NK-92 treated with Interleukin-12 subunit alpha and Interleukin-12 subunit beta, amount 100 ng/mL, for 24 hours (cell line): ENCODE data around the gene RTCA.
"Not testable (repeated sequence)": the region's sequence is repeated elsewhere in the genome, so short reads cannot be mapped to it uniquely, and the experiment has no call there.

Source experiments
- DNase-seq: peaks from one replicate; lab custom pipeline; 2025; lab: John Stamatoyannopoulos, UW

Gene RTCA

DNA sequence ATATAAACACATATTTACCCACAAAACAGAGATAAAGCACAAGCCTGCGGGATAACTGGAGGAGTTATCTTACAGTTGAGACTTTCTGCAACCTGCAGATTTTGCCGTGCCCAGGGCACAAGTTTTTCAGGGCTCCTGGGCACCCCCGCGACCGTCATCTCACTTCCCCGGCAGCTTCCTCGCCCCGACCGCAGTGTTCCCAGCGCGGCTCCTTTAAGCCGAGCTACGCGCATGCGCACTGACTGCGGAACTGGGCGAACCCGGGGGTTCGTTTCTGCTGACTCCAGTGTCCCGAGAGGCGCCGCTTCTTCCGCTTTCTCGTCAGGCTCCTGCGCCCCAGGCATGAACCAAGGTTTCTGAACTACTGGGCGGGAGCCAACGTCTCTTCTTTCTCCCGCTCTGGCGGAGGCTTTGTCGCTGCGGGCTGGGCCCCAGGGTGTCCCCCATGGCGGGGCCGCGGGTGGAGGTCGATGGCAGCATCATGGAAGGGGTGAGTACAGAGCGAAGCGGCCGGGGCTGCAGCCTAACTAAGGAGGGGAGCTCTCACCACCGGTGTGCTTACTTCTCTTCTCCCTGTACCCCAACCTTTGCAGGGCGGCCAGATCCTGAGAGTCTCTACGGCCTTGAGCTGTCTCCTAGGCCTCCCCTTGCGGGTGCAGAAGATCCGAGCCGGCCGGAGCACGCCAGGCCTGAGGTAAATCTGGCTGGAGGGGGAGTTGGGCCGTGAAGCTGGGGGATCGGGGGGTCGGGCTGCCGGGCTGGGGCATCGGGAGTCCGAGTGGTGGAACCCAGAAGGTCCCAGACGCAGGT, at the start of gene RTCA:
RTCA (plus strand) TSS at position 286 of the 810 bp plus-strand sequence; CDS start at position 446, 160 bp downstream.
- peak; percentile 94 for DNase-seq

GRCh38 chr1:100217834-100218233, 48.2 kb upstream of the RTCA start:
- DNase-seq = no peak

- no peak for DNase-seq
These were observed 46.6 kb upstream of the RTCA start for GRCh38 chr1:100219457-100219856.

DNA sequence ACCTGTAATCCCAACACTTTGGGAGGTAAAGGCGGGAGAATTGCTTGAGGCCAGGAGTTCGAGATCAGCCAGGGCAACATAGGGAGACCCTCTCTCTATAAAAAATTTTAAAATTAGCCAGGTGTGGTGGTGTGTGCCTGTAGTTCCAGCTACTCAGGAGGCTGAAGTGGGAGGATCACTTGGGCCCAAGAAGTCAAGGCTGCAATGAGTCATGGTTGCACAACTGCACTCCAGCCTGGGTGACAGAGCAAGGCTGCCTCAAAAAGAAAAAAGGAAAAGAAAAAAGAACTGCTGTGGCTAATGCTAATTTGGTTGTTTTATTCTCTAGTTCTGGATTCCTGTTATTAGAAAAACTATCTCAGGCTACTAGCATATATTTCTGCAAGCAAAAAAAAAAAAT, 46.1 kb upstream of the RTCA start:
- DNase-seq = no peak

DNA sequence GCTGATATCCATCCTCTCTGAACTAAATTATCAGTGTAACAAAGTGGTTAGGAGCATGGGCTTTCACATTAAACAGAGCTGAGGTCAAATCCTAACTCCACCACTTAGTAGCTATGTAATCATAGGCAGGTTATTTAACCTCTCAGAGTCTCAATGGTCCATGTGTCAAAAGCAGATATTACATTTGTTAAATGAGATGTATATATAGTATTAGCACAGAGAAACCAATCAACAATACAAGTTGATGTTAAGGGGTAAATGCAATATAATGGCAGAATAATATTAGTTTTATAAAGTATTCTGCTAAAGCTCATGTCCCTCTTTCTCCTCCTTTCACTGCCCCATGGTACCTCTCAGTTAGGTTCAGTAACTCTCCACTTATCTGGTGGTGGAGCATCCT, 43.6 kb upstream of the RTCA start:
- DNase-seq = no peak

GRCh38 chr1:100229681-100230443, 36.2 kb upstream of the RTCA start:
- no peak for DNase-seq

GRCh38 chr1:100230765-100231164, 35.3 kb upstream of the RTCA start:
- no peak for DNase-seq

DNA sequence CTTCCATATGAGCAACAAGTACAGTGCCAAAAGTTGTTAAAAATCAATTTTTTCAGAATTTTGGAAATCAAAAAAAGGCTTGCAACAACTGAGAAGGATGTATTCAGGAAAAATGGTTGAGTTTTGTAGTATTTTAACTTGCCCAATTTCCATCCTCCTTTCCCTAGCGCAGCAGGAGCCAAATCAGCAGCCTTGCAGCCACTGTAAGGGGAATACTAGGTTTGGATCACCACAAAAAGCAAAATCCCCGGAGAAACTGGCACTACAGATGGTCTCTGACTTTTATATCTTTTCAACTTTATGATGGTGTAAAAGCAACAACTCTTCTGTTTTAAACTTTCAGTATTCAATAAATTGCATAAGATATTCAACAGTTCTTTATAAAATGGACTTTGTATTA, 34.3 kb upstream of the RTCA start:
- DNase-seq = no peak

DNA sequence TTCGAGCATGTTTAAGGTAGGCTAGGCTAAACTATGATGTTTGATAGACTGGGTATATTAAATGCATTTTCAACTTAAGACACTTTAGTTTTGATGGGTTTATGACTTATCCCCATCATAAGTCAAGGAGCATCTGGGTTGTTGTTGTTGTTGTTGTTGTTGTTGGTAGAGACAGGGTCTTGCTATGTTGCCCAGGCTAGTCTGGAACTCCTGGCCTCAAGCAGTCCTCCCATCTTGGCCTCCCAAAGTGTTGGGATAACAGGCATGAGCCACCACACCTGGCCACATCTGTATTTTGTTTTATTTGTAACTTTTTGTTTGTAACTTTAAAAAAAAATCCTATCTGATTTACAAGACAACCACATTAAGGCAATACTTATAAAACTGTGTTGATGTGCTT, 33.9 kb upstream of the RTCA start:
- no peak for DNase-seq

- DNase-seq = not testable (repeated sequence)
These were observed 32.5 kb upstream of the RTCA start for GRCh38 chr1:100233566-100233965.

DNA sequence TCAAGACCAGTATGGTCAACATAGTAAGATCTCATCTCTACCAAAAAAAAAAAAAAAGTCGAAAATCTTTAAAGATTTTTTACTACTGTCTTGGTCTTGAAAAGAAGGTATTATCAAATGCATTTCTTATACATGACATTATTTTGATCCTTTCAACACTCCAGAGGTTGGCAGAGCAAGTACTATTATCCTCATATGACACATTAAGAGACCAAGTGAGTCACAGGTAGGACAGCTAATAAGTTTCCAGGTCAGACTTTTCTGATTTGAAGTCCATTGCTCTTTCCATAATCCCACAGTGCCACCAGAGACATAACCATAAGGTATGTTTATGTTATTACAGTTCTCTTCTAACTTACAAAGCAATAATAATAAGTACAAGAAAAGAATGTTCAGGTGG, 31.6 kb upstream of the RTCA start:
- no peak for DNase-seq

- DNase-seq = no peak
These were observed 28.9 kb upstream of the RTCA start for GRCh38 chr1:100237091-100237490.

- DNase-seq = no peak
These were observed 26.1 kb upstream of the RTCA start for GRCh38 chr1:100239961-100240360.

- DNase-seq = no peak
These were observed 25.4 kb upstream of the RTCA start for GRCh38 chr1:100240631-100241030.

DNA sequence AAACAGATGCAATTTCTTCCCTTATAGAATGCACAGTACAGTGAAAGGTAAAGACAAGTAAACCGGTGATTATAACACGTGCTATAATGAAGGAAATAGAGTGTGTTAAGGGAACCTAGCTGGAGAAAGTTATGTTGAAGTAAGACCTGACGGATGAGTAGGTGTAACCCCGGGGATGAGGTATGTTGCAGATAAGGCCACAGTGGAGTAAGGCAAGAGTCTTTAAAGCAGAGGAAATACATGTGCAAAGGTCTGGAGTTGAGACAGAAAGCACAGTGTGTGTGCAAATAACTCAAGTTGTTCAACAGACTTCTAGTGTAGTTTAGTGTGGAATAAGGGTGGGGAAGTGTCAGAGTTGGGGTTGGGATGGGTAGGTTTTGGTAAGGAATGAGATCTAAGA, 19.3 kb upstream of the RTCA start:
- no peak for DNase-seq

DNA sequence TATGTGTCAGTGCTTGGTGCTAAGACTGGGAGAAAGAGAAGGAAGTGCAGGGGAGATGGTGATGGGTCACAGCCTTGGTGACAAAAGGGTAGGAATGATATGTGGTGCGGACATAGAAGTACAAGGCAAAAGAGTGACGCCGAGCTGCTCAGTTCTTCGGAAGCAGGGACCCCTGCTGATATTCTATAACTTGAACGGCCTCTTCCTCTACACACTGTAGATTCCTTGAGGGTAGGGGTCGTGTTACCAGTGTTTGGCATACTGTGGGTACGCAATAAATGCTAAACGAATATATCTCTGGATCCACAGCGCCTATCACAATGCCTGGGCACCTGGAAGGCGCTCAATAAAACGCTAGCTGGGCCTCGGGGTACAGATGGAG, 16.9 kb upstream of the RTCA start:
- DNase-seq = no peak

DNA sequence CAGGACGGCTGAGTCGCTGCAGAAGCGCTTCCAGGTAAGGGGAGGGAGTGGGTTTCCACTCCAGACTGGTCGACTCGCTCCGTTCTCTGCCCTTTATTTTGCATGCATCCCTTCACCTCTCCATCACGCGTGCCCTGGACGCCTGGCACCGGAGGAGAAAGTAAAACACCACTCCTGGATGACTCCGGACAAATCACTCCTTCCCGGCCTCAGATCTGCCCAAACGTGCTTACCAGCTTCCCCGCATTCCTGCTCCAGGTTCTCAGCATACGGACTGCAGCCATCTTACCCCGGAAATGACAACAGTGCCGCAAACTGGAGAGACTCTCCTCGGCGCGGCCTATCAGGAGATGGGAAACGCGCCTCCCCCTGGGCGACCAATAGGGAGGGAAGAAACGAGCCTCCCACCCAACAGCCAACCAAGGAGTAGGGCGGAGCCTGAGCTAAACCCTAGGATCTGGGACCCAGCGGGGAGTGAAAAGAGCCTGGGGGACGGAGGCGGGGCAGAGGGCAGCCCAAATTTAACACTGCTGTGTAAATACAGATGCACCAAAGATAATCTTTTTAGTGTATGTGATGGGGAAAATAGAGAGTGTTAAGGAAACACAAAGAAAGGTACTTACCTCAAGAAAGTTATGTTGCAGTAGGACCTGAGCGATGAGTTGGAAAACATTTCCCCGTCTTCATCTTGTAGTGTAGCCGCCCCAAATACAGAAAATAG, 16.3 kb upstream of the RTCA start, which contains the start of gene DBT:
DBT (minus strand) TSS at position 298 of the 721 bp plus-strand sequence; CDS start at position 284, 14 bp downstream.
- DNase-seq = peak; percentile 89

GRCh38 chr1:100250264-100250663, 15.8 kb upstream of the RTCA start:
- DNase-seq = no peak

DNA sequence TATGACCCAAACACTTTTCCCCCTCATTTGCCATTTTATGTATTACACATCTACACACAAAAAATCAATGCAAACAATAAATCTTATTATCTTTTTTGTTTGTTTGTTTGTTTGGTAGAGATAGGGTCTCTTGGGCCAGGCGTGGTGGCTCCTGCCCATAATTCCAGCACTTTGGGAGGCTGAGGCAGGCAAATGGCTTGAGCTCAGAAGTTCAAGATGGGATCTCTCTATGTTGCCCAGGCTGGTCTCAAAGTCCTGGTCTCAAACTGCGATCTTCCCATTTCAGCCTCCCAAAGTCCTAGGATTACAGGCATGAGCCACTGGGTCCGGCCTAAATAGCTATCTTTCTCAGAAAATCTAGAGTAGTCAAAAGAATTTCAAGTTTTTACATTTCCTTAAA, 15.2 kb upstream of the RTCA start:
- no peak for DNase-seq

DNA sequence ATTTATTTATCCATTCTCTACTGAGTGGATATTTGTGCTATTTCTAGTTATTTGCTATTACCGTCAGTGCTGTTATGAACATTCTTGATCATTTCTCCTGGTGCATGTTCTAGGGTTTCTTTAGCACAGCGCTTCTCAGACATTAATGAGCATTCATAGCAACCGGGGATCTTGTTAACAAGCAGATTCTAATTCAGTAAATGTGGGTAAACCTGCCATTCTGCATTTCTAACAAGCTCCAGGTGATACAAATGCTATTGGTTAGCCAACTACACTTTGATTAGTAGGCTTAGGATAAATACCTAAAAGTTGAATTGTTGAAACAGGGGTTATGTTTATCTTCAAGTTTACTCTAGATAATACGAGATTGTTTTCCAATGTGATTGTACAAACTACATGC, 13.1 kb upstream of the RTCA start:
- no peak for DNase-seq

DNA sequence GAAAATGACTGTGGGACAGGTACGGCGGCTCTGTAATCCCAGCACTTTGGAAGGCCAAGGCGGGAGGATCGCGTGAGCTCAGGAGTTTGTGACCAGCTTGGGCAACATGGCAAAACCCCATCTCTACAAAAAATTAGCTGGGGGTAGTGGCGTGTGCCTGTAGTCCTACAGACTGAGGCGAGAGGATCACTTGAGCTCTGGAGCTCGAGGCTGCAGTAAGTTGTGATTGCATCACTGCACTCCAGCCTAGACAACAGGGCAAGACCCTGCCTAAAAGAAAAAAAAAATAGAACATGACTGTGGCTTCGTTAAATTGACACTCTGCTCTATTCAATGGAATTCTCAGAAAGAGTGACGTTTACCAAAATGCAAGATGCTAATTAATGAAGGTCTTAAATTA, 12.5 kb upstream of the RTCA start:
- DNase-seq = no peak

GRCh38 chr1:100256273-100256672, 9.7 kb upstream of the RTCA start:
- not testable (repeated sequence) for DNase-seq

DNA sequence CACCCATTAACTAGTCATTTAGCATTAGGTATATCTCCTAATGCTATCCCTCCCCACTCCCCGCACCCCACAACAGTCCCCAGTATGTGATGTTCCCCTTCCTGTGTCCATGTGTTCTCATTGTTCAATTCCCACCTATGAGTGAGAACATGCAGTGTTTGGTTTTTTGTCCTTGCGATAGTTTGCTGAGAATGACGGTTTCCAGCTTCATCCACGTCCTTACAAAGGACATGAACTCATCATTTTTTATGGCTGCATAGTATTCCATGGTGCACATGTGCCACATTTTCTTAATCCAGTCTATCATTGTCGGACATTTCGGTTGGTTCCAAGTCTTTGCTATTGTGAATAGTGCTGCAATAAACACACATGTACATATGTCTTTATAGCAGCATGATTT, 7.6 kb upstream of the RTCA start:
- not testable (repeated sequence) for DNase-seq
